Mesothelial cell of epicardium (in vitro differentiated cells): ENCODE measurements around the gene ALAS1. TPM values are rescaled to one million over a fixed set of nuclear protein-coding genes. Genes with fewer than 3 reads are reported as not detected.

Experiments used
- DNase-seq, 2 experiments: peaks; one replicate each; pipeline ENCODE4 v3.0.0; 2021; ENCODE audit warnings: low spot score in 2 of 2; ENCODE audit not compliant: unreplicated experiment in 2 of 2
- H3K27ac Mint-ChIP-seq: 2 replicates; pipeline ENCODE4 v1.8.0; 2021; ENCODE audit warnings: mixed read lengths
- H3K27me3 Mint-ChIP-seq: 2 replicates; pipeline ENCODE4 v1.8.0; 2021; ENCODE audit warnings: low read depth, mixed read lengths
- H3K36me3 Mint-ChIP-seq: 2 replicates; pipeline ENCODE4 v1.8.0; 2021; ENCODE audit warnings: mixed read lengths
- H3K4me1 Mint-ChIP-seq: 2 replicates; pipeline ENCODE4 v1.8.0; 2021; ENCODE audit warnings: mixed read lengths
- H3K4me3 Mint-ChIP-seq: 2 replicates; pipeline ENCODE4 v1.8.0; 2021; ENCODE audit warnings: mild to moderate bottlenecking, moderate library complexity, mixed read lengths
- H3K9me3 Mint-ChIP-seq: 2 replicates; pipeline ENCODE4 v1.8.0; 2021; ENCODE audit warnings: mixed read lengths
- total RNA-seq: library from RNA; stranded (reverse); gene quantifications from 3 replicates; pipeline ENCODE4 v1.2.1, GENCODE V29; 2021
- TF ChIP-seq, protein P1 (sequence below): fragments of 200-600 bp; sonication (generic); IDR thresholded peaks from one replicate; pipeline ENCODE4 v1.5.0; 2021; ENCODE audit warnings: antibody characterized with exemption; ENCODE audit not compliant: unreplicated experiment

ALAS1 gene
- total RNA-seq, 1 donor from 2014 or later: 32.1 TPM

DNA sequence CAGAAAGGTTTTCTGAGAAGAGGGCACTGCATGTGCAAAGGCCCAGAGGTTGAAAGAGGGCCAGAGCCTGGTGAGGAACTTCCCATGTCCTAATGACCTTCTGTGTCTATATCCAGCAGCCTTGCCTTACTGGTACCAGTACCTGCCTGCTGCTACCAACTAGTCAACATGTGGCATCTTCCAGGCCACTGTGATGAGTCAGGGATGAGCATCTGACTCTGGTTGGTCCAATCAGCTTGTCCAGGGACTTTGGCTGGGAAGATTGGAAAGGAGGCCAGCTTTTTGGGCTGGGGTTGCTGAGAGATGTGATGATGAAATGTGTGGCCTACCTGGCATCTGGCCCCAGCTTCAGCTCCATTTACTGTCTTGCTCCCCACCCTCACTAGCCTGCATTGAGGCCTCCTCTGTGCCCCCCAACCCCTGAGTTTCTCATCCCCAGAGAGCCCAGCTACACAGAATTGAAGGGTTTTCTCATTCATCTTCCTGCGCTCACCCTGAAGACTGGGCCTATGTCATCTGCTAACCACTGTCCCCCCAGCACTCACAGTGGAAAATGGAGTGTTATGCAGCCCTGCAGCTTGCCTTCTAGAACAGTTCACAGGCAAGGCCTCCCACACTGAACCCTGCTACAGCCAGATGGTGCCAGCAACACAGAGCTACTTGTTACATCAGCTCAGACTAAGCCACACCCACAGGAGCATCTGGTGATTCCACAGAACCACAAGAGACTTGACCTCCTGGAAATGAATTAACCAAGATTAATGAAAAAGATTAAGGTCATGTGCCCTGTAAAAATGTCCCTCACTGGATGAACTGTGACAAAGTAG is 42.3 kb downstream of the ALAS1 start:
- H3K4me1 Mint-ChIP-seq: peaks cover 22% of the 10 kb centered on the region

DNA sequence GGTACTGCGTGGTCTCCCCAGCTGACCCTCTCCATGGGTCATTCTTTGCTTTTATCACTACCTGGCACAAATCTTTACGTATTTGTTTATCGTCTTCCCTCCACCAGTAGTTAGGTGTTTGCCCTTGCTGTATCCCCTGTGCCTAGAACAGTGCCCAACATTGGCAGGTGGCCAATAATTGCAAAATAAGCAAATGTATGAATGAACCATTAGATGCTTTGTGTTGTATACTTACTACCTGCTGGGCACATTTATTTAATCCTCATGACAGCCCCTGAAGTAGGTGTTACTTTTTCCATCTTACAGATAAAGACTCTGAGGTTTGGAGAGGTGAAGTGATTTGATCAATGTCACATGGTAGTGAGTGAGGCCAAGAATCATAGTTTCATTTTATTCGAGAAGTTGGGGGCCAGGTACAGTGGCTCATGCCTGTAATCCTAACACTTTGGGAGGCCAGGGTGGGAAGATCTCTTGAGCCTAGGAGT is 43.0 kb downstream of the ALAS1 start:
- Mint-ChIP-seq H3K27ac (no peak overlapping the region), H3K36me3 (no peaks in the 10 kb centered on the region), H3K27me3 (no peaks in the 10 kb centered on the region), H3K9me3 (no peaks in the 10 kb centered on the region), H3K4me3 (peak overlapping the region; percentile 93), H3K4me1 (peaks cover 23% of the 10 kb centered on the region)
- TF ChIP-seq, protein P1, sequence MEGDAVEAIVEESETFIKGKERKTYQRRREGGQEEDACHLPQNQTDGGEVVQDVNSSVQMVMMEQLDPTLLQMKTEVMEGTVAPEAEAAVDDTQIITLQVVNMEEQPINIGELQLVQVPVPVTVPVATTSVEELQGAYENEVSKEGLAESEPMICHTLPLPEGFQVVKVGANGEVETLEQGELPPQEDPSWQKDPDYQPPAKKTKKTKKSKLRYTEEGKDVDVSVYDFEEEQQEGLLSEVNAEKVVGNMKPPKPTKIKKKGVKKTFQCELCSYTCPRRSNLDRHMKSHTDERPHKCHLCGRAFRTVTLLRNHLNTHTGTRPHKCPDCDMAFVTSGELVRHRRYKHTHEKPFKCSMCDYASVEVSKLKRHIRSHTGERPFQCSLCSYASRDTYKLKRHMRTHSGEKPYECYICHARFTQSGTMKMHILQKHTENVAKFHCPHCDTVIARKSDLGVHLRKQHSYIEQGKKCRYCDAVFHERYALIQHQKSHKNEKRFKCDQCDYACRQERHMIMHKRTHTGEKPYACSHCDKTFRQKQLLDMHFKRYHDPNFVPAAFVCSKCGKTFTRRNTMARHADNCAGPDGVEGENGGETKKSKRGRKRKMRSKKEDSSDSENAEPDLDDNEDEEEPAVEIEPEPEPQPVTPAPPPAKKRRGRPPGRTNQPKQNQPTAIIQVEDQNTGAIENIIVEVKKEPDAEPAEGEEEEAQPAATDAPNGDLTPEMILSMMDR: no peak
- no peak for DNase-seq

More for the DNA sequence above, 42.3 kb downstream of the ALAS1 start:
- TF ChIP-seq, protein P1: no peak
- H3K9me3 Mint-ChIP-seq: no peaks in the 10 kb centered on the region
- no peak for DNase-seq
- H3K27me3 Mint-ChIP-seq: no peaks in the 10 kb centered on the region
- H3K4me3 Mint-ChIP-seq: peak overlapping the region; percentile 93
- H3K36me3 Mint-ChIP-seq: no peaks in the 10 kb centered on the region
- H3K27ac Mint-ChIP-seq: peak overlapping the region; percentile 30

DNA sequence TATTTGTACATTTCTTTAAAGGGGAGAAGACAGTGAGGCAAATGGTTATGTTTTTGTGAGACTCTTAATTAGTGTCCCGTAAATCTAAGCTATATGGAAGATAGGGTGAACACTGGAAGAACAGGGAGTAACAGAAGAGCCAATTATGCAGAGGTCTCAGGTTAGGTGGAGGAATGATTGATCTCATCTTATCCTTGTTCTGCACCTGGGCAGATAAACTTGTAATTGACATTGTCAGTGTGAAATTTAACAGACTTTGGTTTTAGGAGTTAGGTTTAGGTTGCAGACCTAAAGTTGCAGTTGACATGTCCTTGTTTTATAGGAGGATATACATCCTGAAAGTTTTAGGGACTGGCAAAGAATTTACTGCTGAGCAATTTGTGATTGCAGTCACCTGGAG is 44.1 kb downstream of the ALAS1 start:
- no peak overlapping the region for H3K4me3 Mint-ChIP-seq
- H3K36me3 Mint-ChIP-seq: no peaks in the 10 kb centered on the region
- H3K4me1 Mint-ChIP-seq: peaks cover 25% of the 10 kb centered on the region
- H3K9me3 Mint-ChIP-seq: no peaks in the 10 kb centered on the region
- no peak for DNase-seq
- H3K27me3 Mint-ChIP-seq: no peaks in the 10 kb centered on the region
- H3K27ac Mint-ChIP-seq: no peak overlapping the region
- TF ChIP-seq, protein P1: no peak

DNA sequence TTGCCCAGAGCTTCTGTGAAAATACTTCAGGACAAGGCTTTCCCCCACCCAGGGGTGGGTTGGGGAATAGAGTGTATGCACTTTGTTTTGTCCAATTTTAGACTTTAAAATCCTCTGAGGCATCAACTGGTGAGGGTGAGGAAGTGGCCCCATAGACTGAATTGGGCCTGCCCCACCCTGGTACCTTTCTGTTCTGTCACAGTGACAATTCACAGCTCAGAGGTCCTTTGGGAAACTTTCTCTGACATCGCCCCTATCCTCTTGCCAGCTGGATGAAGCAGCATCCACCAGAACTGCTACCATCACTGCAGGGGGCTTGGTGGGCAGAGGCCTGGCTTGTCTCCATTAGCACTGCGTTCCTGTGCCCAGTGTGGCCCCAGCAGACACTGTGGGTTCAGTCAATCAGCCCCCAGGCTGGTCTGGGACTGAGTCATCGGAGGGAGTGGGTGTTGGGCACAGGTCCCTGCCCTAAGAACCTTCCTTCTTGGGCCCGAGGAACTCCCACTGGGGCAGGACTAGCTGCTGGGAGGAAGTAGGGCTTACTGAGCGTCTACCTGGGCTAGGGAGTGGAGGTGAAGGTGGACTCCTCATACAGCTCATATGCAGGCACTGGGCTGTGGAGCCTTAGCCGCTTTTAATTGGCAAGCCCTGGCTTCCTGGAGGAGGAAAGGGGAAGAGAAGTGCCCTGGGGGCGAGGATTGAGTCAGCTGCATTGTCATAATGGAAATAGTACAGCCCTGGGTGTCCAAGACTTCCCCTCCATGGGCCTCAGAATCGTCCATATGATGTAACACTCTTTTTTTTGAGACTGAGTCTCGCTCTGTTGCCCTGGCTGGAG is 46.0 kb downstream of the ALAS1 start:
- Mint-ChIP-seq H3K27ac (no peak overlapping the region), H3K27me3 (no peaks in the 10 kb centered on the region), H3K4me1 (peaks cover 17% of the 10 kb centered on the region), H3K9me3 (no peaks in the 10 kb centered on the region), H3K4me3 (peak overlapping the region; percentile 48), H3K36me3 (peaks cover 3% of the 10 kb centered on the region)
- TF ChIP-seq, protein P1: no peak
- DNase-seq: no peak

DNA sequence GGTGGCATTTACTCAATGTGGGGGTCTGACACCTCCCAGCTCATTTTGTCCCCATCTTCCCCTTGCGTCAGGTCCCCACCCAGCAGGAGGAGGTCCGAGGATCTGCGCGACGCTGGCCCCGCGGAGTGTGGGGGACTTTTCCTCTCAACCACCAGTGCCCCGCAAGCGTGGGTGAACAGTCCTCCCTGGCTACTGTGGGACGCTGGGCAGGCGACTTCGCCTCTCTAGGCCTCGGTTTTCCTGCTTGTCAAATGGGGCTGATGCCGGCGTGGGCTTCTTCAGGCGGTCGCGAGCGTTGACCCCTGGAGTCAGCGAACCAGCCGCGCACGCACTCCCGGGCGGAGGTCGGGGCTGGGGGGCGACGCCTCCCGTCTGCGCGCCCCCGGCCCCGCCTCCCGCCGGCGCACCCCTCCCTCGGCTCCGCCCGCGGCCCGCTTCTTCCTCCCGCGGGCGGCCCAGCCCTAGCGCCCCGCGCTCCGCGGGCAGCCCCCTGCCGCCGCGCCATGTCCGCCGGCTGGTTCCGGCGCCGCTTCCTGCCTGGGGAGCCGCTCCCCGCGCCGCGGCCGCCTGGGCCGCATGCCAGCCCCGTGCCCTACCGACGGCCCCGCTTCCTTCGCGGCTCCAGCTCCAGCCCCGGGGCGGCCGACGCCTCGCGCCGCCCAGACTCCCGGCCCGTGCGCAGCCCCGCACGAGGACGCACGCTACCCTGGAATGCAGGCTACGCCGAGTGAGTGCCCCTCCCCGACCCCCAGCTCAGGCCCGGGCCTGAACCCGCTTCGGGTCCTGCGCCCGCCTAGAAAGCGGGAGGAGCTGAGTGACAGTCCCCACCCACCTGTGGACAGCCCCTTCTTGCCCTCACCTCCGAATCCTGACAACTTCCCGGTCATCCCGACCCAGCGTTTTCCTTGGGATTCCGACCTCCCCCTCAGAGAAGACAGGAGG is 47.6 kb downstream of the ALAS1 start, which contains the start of gene PPM1M:
Gene PPM1M (plus strand): TSS at position 438 of the 942 bp plus-strand sequence. CDS start 66 bp downstream, at position 504.
- TF ChIP-seq, protein P1: no peak
- H3K4me1 Mint-ChIP-seq: peaks cover 8% of the 10 kb centered on the region
- H3K27ac Mint-ChIP-seq: peak within 1 kb of the TSS; percentile 39
- peaks cover 3% of the 10 kb centered on the region for H3K36me3 Mint-ChIP-seq
- DNase-seq: peak in 1 of 2 experiments; percentile 75
- peak within 1 kb of the TSS; percentile 59 for H3K4me3 Mint-ChIP-seq
- H3K27me3 Mint-ChIP-seq: no peaks in the 10 kb centered on the region
- H3K9me3 Mint-ChIP-seq: no peaks in the 10 kb centered on the region
